Immature natural killer cell (primary cell): Measurements from ENCODE around the gene MTM1. TPM values are rescaled to one million over a fixed set of nuclear protein-coding genes. Genes with fewer than 3 reads are reported as not detected.
A peak's percentile ranks its signal among the peaks of the same experiment; 100 is the strongest.

Experiments
- DNase-seq, 3 donors: peaks; one replicate each; pipeline ENCODE4 v3.0.0; 2022; ENCODE audit warnings: mixed read lengths in 1 of 3
- H3K27ac Mint-ChIP-seq, 6 donors: one replicate each; pipeline ENCODE4 v1.8.0; 2020; ENCODE audit warnings: mixed read lengths in 6 of 6, mild to moderate bottlenecking in 5 of 6, inconsistent platforms in 4 of 6, moderate library complexity in 3 of 6
- H3K27me3 Mint-ChIP-seq, 3 donors: one replicate each; pipeline ENCODE4 v1.8.0; 2020 to 2021; ENCODE audit warnings: low read depth in 3 of 3, mild to moderate bottlenecking in 3 of 3, mixed read lengths in 3 of 3, moderate library complexity in 3 of 3, inconsistent platforms in 1 of 3
- H3K36me3 Mint-ChIP-seq, 3 donors: one replicate each; pipeline ENCODE4 v1.8.0; 2020; ENCODE audit warnings: mixed read lengths in 3 of 3, inconsistent platforms in 2 of 3, mild to moderate bottlenecking in 2 of 3
- H3K4me1 Mint-ChIP-seq, 2 donors: one replicate each; pipeline ENCODE4 v1.8.0; 2020; ENCODE audit warnings: inconsistent platforms in 2 of 2, mild to moderate bottlenecking in 2 of 2, mixed read lengths in 2 of 2, moderate library complexity in 1 of 2
- H3K4me3 Mint-ChIP-seq, 5 donors: one replicate each; pipeline ENCODE4 v1.8.0; 2020; ENCODE audit warnings: mild to moderate bottlenecking in 5 of 5, mixed read lengths in 5 of 5, inconsistent platforms in 3 of 5, moderate library complexity in 3 of 5
- H3K9me3 Mint-ChIP-seq, 6 donors: one replicate each; pipeline ENCODE4 v1.8.0; 2020; ENCODE audit warnings: mild to moderate bottlenecking in 6 of 6, mixed read lengths in 6 of 6, inconsistent platforms in 4 of 6, moderate library complexity in 3 of 6
- polyA plus RNA-seq, 3 donors: library from polyadenylated mRNA; unstranded; fragments of 300-500 nt; fragmentation: Illumina TruSeq; gene quantifications; one replicate each; pipeline ENCODE4 v1.2.3, GENCODE V29; 2021

Gene MTM1
- polyA plus RNA-seq, 3 donors from 2014 or later = 2.9 to 4.9 (median 4.9) TPM

DNA sequence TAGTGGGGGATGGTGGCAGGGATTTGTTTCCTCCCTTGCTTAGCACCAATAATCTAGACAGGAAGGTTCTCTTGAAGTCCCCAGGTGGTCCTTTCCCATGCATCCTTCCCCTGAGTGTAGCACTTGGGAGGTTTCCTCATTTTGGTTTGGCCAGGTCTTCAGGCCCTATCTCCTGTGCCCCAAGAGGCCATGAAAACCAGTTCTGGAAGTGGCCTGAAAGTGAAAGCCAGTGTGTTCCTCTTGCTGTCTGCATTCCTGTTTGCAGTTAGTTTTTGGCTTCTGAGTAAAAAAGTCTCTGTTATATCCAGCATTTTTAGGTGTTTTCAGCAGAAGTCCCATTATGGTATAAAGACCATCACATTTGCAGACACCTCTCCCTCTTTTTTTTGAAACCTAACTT is 59.5 kb downstream of the MTM1 start:
- no peak for DNase-seq
- Mint-ChIP-seq H3K4me1 (no peaks in the 10 kb centered on the region), H3K27me3 (peaks cover 0 to 2% (median 0%) of the 10 kb centered on the region in 3 donors), H3K9me3 (no peaks in the 10 kb centered on the region), H3K27ac (no peak overlapping the region), H3K36me3 (peaks cover 7 to 17% (median 8%) of the 10 kb centered on the region in 3 donors), H3K4me3 (no peak overlapping the region)

DNA sequence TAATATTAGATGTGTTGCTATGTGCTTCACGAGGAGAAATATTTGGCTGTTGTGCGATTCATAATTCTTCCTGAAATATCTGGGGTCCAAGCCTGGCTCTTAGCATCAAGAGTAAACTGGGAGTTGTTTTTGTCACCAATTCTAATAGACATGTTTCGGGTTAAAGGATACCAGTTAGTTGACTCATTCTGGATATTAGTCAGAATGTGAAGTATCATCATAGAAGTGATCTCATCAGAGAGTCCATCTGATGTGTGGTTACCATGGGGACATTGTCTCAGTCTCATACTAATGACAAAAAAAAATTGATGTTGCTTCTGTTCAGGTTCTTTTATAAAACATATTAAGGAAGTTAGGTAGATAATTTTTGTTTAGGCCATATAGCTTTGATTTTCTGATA is 67.5 kb downstream of the MTM1 start:
- Mint-ChIP-seq H3K9me3 (no peaks in the 10 kb centered on the region), H3K4me3 (no peak overlapping the region), H3K4me1 (no peaks in the 10 kb centered on the region), H3K36me3 (peaks cover 0 to 3% (median 0%) of the 10 kb centered on the region in 3 donors), H3K27ac (peak overlapping the region in 1 of 6 donors; percentile 5), H3K27me3 (peaks cover 0 to 4% (median 0%) of the 10 kb centered on the region in 3 donors)
- no peak for DNase-seq

DNA sequence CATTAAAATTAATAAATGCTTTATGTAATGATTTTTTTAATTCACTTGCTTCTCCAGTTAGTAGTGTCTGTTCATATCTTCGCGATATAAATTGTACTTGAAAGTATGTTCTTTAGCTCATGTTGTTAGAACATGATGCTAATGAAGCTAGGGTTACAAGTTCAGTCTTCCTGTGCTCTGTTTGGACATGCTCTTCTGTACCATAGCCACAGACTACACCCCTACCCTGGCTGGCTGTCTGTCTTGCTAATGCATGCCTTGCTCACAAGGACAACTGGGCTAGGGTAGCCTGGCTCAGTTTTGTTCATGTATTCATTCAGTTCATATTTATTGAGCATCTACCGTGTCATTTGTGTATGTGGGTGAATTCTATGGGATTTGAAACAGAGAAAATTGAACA is 74.0 kb downstream of the MTM1 start:
- H3K36me3 Mint-ChIP-seq = peaks cover 0 to 4% (median 0%) of the 10 kb centered on the region in 3 donors
- no peaks in the 10 kb centered on the region for H3K9me3 Mint-ChIP-seq
- no peak overlapping the region for H3K4me3 Mint-ChIP-seq
- H3K27ac Mint-ChIP-seq = no peak overlapping the region
- no peaks in the 10 kb centered on the region for H3K4me1 Mint-ChIP-seq
- DNase-seq = no peak
- H3K27me3 Mint-ChIP-seq = peaks cover 0 to 6% (median 0%) of the 10 kb centered on the region in 3 donors

DNA sequence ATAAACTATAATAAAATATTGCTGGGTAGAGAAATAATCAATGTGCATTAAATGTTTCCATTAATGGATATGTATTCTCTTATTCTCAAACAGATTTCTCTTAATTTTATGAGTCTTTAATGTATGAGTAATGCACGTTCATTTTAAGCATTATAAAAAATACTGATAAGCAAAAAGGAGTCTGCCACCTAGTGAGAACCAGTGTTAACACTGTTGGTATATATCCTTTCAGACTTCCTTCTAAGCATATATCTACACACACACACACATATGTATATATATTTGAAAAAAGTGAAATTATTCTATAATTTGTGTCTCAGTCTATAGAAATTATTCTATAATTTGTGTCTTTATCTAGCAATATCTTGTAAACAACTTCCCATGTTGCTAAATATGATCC is 74.8 kb downstream of the MTM1 start:
- no peak overlapping the region for H3K27ac Mint-ChIP-seq
- no peaks in the 10 kb centered on the region for H3K9me3 Mint-ChIP-seq
- no peaks in the 10 kb centered on the region for H3K4me1 Mint-ChIP-seq
- DNase-seq = no peak
- no peak overlapping the region for H3K4me3 Mint-ChIP-seq
- peaks cover 0 to 4% (median 0%) of the 10 kb centered on the region in 3 donors for H3K27me3 Mint-ChIP-seq
- peaks cover 0 to 4% (median 0%) of the 10 kb centered on the region in 3 donors for H3K36me3 Mint-ChIP-seq

DNA sequence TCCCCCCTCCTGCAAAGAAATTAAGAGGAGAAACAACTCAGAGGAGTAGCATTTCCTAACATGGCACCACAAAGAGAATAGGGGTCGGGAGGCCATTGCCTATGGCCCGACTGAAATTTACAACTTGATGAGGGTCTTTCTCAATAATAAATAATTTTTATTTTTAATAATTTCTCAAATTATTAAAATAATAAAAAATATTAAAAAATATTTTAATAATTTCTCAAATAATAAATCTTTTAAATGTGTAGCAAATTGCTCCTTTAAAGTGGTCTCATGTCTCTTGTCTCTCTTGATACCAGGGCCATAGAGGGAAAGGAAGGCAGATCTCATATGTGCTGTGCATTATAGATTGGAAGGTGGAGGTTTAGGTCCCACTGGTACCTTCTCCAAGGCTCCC is 75.5 kb downstream of the MTM1 start:
- H3K9me3 Mint-ChIP-seq = no peaks in the 10 kb centered on the region
- H3K4me3 Mint-ChIP-seq = no peak overlapping the region
- H3K4me1 Mint-ChIP-seq = no peaks in the 10 kb centered on the region
- H3K27ac Mint-ChIP-seq = no peak overlapping the region
- no peak for DNase-seq
- peaks cover 0 to 3% (median 0%) of the 10 kb centered on the region in 3 donors for H3K27me3 Mint-ChIP-seq
- H3K36me3 Mint-ChIP-seq = peaks cover 0 to 4% (median 0%) of the 10 kb centered on the region in 3 donors

DNA sequence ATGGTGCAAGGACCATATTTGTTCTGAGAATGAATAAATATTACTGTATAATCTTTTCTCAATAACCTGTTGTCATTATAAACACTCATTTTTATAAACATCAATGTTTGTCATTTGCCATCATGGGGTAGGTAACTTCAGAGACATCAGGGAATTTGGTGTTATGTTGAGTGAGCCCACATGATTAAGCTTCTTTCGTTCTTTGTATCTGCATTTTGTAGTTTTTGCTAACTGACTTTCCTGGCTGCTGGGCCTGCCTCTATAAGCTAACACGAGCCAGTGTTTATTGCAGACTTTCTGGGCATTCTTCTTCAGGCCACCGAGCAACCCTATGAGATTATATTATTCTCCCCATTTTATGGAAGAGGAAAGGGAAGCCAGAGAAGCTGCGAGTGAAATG is 76.0 kb downstream of the MTM1 start:
- no peak for DNase-seq
- Mint-ChIP-seq H3K36me3 (peaks cover 0 to 4% (median 0%) of the 10 kb centered on the region in 3 donors), H3K4me1 (no peaks in the 10 kb centered on the region), H3K27me3 (peaks cover 0 to 3% (median 0%) of the 10 kb centered on the region in 3 donors), H3K27ac (no peak overlapping the region), H3K4me3 (no peak overlapping the region), H3K9me3 (no peaks in the 10 kb centered on the region)

DNA sequence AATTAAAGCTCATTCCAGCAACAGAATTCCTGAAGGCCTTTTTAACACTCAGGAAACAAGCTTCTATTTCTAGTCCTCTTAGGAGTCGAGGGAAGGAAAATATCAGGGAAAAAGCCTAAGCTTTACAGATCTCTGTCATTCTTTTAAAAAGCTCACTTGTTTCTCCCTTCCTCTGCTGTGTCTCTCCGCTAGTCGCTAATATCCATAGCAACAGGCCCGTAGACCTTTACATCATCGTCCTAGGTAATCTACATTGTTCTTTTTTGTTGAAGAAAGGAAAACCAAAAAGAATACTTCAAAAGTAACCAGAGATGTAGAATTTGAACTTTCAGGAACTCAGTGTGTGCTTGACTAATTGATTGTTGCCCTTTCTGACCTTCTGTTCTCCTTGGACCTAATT is 78.9 kb downstream of the MTM1 start:
- Mint-ChIP-seq H3K27ac (no peak overlapping the region), H3K27me3 (peaks cover 0 to 3% (median 2%) of the 10 kb centered on the region in 3 donors), H3K9me3 (no peaks in the 10 kb centered on the region), H3K4me3 (no peak overlapping the region), H3K4me1 (no peaks in the 10 kb centered on the region), H3K36me3 (peaks cover 4 to 7% (median 5%) of the 10 kb centered on the region in 3 donors)
- DNase-seq = no peak

DNA sequence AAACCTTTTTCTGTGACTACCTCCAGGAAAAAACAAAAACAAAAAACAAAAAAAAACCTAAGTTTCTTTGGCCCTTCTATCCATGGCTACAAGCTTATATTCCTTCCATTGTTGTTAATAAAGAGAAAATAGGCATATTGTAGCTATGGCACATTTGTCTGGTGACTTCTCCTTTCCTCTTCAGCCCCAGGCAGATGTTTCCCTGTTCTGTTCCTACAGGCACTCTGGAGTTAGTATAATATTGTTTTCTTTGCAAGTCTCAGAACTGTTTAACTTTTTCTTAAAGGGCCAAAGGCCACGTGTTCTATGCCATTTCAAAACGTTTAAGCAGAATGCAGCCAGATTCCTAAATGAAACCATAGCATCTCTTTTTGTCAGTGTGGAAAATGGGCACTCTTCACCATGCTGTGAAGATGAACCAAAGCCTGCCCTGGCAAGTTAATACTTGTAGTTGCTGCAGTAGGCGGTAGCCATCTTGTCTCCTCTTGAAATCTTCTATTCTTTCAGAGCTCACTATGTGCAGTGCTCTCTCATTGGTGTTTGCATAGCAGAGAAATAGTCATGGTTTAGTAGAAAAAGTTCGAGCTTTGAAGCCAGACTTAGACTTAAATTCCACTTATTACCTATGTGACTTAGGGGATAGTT is 80.0 kb downstream of the MTM1 start:
- peaks cover 4 to 7% (median 5%) of the 10 kb centered on the region in 3 donors for H3K36me3 Mint-ChIP-seq
- no peaks in the 10 kb centered on the region for H3K9me3 Mint-ChIP-seq
- H3K4me1 Mint-ChIP-seq = no peaks in the 10 kb centered on the region
- H3K27me3 Mint-ChIP-seq = peaks cover 0 to 3% (median 2%) of the 10 kb centered on the region in 3 donors
- no peak for DNase-seq
- H3K27ac Mint-ChIP-seq = no peak overlapping the region
- no peak overlapping the region for H3K4me3 Mint-ChIP-seq

DNA sequence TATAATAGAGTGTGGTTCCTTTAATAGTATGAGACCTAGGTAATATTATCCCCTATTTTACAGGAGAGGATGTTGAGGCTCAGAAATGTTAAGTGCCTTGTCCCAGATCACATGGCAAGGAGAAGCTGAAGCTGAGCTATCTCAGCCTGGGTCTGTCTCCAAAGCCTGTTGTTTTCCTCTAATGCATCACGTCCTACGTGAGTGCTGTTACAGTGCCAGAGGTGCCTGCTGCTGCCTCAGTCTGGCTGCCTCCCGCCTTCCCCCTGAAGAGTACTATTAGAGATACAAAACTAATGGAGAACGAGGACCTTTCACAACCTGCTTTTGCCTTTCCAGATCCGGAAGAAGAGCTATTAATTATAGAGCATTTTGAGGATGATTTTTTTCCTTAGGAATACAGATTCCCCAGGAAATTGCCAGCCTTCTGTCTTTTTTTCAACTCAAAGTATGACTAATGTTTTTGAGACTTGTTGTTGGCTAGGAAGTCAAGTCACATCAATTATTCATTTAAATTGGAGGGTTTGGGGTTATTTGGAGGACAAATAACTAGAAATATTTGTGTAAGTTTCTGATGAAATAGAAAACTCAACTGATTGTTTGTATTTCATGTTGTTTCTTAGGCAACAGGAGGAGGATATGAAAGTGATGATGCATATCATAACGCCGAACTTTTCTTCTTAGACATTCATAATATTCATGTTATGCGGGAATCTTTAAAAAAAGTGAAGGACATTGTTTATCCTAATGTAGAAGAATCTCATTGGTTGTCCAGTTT is 80.9 kb downstream of the MTM1 start:
- DNase-seq = no peak
- Mint-ChIP-seq H3K4me1 (no peaks in the 10 kb centered on the region), H3K4me3 (no peak overlapping the region), H3K9me3 (no peaks in the 10 kb centered on the region), H3K27me3 (peaks cover 0 to 2% (median 2%) of the 10 kb centered on the region in 3 donors), H3K36me3 (peaks cover 4 to 7% (median 5%) of the 10 kb centered on the region in 3 donors), H3K27ac (no peak overlapping the region)

DNA sequence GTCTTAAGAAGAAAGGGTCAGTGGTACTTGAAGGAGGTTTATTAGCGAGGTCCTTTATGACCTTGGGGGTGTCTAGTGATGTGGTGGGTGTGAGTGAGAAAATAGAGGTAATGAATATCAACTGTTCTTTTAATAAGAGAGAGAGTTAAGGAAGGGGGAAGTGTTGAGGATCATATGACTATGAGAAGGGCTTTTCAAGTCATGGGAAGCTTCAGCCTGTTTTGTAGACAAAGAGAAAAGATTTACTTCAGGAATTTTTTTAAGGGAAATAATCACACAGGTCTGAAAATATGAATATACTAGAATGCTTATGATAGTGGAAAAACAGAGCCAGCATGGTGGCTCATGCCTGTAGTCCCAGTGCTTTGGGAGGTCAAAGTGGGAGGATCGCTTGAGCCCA is 83.5 kb downstream of the MTM1 start:
- DNase-seq = no peak
- Mint-ChIP-seq H3K27ac (no peak overlapping the region), H3K27me3 (peaks cover 0 to 2% (median under 1%) of the 10 kb centered on the region in 3 donors), H3K4me3 (no peak overlapping the region), H3K36me3 (peaks cover 3 to 8% (median 8%) of the 10 kb centered on the region in 3 donors), H3K9me3 (no peaks in the 10 kb centered on the region), H3K4me1 (no peaks in the 10 kb centered on the region)

DNA sequence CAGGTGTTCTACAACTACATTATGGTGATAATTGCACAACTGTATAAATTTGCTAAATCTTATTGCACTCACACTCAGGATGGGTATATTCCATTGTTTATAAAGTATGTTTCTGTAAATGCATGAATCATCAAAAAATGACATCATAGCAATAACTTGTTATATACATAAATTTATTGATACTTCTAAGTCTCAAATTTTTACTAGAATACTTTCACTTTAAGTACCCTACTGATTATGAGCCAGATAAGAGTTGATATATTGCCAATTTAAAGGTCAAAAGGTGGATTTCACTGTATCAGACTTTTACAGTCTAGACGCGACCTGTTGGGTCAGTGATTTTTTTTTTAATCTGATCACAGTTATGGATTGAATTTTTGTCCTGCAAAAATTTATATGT is 87.4 kb downstream of the MTM1 start:
- Mint-ChIP-seq H3K4me3 (no peak overlapping the region), H3K4me1 (no peaks in the 10 kb centered on the region), H3K27ac (no peak overlapping the region), H3K36me3 (peaks cover 3 to 5% (median 3%) of the 10 kb centered on the region in 3 donors), H3K27me3 (peaks cover 0 to 2% (median 0%) of the 10 kb centered on the region in 3 donors), H3K9me3 (no peaks in the 10 kb centered on the region)
- DNase-seq = no peak

DNA sequence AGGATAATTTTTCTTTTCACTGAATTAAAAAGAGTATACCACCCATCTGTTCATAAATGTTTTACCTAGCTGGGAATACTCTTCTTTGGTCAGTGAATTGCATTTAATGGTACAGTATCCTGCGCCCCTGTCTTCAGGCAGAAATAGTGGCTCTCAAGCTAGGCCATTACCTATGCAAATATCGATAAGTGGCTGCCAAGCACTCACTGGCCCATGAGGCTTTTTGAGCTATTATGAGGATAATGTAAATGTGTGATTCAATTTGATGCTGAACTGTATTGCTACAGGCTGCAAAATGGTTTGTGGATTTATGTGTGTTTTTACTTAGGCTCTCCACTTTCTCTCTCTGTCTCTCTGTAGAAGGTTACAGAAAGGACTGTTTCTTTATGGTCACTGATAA is 94.7 kb downstream of the MTM1 start:
- Mint-ChIP-seq H3K4me1 (no peaks in the 10 kb centered on the region), H3K36me3 (peaks cover 0 to 11% (median 5%) of the 10 kb centered on the region in 3 donors), H3K27me3 (no peaks in the 10 kb centered on the region), H3K4me3 (no peak overlapping the region), H3K9me3 (no peaks in the 10 kb centered on the region), H3K27ac (no peak overlapping the region)
- no peak for DNase-seq

DNA sequence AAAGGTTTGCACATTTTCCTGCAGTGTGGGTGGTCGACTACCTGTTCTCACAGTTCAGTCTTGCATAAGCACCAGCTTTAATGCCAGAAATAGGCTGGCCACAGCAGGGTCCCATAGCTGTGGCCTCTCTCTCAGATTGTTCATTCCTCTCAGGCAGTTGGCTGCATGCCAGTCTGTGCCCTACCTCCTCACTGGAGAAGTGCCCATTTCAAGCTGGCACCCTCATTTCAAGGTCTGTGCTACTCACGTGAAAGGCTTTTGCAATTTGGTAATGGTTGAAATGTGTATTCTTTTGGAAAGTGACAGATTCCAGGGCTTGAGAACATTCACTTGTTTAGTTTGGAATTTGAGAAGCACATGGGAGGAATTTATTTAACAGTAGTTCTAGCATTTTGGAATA is 95.9 kb downstream of the MTM1 start:
- H3K4me1 Mint-ChIP-seq = no peaks in the 10 kb centered on the region
- H3K36me3 Mint-ChIP-seq = peaks cover 0 to 11% (median 5%) of the 10 kb centered on the region in 3 donors
- H3K27me3 Mint-ChIP-seq = peaks cover 0 to 2% (median 0%) of the 10 kb centered on the region in 3 donors
- no peak overlapping the region for H3K27ac Mint-ChIP-seq
- H3K4me3 Mint-ChIP-seq = no peak overlapping the region
- no peak for DNase-seq
- H3K9me3 Mint-ChIP-seq = no peaks in the 10 kb centered on the region

DNA sequence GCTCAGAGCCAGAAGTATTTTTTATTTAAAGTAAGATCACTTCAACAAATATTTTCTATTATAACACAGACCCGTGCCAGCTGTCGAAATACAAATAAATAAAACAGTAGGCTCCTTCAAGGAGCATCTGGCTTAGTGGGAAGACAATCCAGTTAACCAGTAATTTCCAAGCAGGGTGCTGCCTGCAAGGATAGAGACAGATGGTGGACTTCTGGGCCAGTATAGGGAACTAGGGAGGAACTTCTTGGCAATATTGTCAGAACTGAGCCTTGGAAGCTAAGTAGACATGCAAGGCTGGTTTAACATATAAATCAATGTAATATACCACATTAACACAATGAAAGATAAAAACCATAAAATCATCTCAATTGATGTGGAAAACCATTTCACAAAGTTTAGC is 107.8 kb downstream of the MTM1 start:
- DNase-seq = no peak
- Mint-ChIP-seq H3K36me3 (peaks cover 0 to 2% (median 0%) of the 10 kb centered on the region in 3 donors), H3K9me3 (no peaks in the 10 kb centered on the region), H3K4me3 (no peak overlapping the region), H3K27ac (no peak overlapping the region), H3K27me3 (peaks cover 0 to 8% (median 7%) of the 10 kb centered on the region in 3 donors), H3K4me1 (no peaks in the 10 kb centered on the region)
